ENCODE data around the gene KANK2. TPM values are rescaled to one million over a fixed set of nuclear protein-coding genes. Genes with fewer than 3 reads are reported as not detected.

Gene KANK2
- total and polyA plus RNA-seq, 10 of the 15 experiments (the other 5 are each of a cell fraction or from before 2014, with no cell fraction given): 4.9 to 33.0 (median 21.0) TPM

DNA sequence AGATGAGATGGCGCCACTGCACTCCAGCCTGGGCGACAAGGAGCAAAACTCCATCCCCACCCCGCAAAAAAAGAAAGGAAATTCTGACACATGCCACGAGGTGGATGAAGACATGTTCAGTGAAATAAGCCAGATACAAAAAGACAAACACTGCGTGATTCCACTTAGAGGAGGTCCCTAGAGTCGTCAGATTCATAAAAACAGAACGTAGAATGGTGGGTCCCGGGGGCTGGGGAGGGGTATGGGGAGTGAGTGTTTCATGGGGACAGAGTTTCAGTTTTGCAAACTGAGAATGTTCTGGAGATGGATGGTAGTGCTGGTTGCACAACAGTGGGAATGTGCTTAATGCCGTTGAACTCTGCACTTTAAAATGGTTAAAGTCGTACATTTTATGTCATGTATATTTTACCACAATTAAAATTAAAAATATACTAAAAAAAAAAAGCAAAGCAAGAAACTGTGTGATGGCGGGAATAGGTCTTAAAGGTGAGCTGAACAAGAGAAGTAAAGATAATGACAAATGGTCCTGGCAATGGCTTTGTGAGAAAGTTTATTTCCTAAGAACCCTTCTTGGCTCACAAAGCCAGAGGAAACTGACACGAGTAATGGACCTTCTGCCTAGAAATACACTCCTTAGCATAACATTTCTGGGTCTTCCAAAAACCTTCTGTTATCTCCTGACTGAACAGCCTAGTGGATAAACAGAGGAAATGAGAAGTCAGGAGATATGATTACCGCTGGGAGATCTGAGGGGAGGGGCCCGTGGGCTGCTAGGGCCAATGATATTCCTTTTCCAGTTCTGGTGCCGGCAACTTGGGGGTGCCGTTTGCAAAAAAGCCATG lies 37.5 kb downstream of the KANK2 start:
- H3K4me1 ChIP-seq (ENCODE audit: control insufficient read depth, insufficient read depth, low read length): no peaks in the 10 kb centered on the region; the same call in 1 of the 2 replicates
- no peaks in the 10 kb centered on the region for H3K36me3 ChIP-seq (ENCODE audit: control insufficient read depth in 2 of 2, insufficient read depth in 2 of 2, low read length in 1 of 2)
- DNase-seq (ENCODE audit: low read depth, low spot score) (no peak), FAIRE-seq (no peak), ATAC-seq (no peak)
- WGBS (ENCODE audit: insufficient coverage, insufficient replicate concordance, low lambda C conversion rate, missing lambda C conversion rate): 54% methylated on average over 16 of the region's 16 CpGs
- ChIA-PET SMC1A (ENCODE audit: uncharacterized antibody, unreplicated experiment) (no interaction called here), POLR2A (no interaction called here), RAD21 (ENCODE audit: unreplicated experiment) (no interaction called here), CTCF (no interaction called here)
- intact Hi-C loops (cut with micrococcal nuclease; ENCODE audit: unreplicated experiment): no loop called here
- H2AFZ ChIP-seq (ENCODE audit: control insufficient read depth, low read depth, low read length): no peak overlapping the region
- no peak overlapping the region for H3K27ac ChIP-seq (ENCODE audit: control insufficient read depth, insufficient read depth)
- TF ChIP-seq RFX5 (IDR thresholded peaks at IDR 0.05; ENCODE audit: low read depth, low read length) (no peak), FOXM1 (IDR thresholded peaks at IDR 0.05; ENCODE audit: low read depth, low read length) (no peak), ZBED1 (IDR thresholded peaks at IDR 0.05; ENCODE audit: borderline replicate concordance) (no peak), RB1 (IDR thresholded peaks at IDR 0.05; ENCODE audit: borderline replicate concordance) (no peak), CEBPB (IDR thresholded peaks at IDR 0.05; ENCODE audit: borderline replicate concordance in 1 of 2, low read depth in 2 of 2, low read length in 2 of 2) (no peak), RUNX3 (IDR thresholded peaks at IDR 0.05; ENCODE audit: low read length) (no peak), TARDBP (IDR thresholded peaks at IDR 0.05; ENCODE audit: borderline replicate concordance) (no peak), ESRRA (IDR thresholded peaks at IDR 0.05; ENCODE audit: low read length) (no peak), NFYB (IDR thresholded peaks at IDR 0.05; ENCODE audit: insufficient read depth, low read depth, low read length) (no peak), MYB (IDR thresholded peaks at IDR 0.05; ENCODE audit: borderline replicate concordance, low read depth, low read length) (no peak), BMI1 (IDR thresholded peaks at IDR 0.05; ENCODE audit: borderline replicate concordance) (no peak), EED (IDR thresholded peaks at IDR 0.05; ENCODE audit: low read depth) (no peak), RCOR1 (conservative IDR thresholded peaks at IDR 0.05; ENCODE audit: low read depth, low read length) (no peak), ETV6 (conservative IDR thresholded peaks at IDR 0.05 in 1 of 2, IDR thresholded peaks at IDR 0.05 in 1 of 2; ENCODE audit: borderline replicate concordance in 1 of 2, low read depth in 1 of 2) (no peak)
- TF ChIP-seq, protein P1, sequence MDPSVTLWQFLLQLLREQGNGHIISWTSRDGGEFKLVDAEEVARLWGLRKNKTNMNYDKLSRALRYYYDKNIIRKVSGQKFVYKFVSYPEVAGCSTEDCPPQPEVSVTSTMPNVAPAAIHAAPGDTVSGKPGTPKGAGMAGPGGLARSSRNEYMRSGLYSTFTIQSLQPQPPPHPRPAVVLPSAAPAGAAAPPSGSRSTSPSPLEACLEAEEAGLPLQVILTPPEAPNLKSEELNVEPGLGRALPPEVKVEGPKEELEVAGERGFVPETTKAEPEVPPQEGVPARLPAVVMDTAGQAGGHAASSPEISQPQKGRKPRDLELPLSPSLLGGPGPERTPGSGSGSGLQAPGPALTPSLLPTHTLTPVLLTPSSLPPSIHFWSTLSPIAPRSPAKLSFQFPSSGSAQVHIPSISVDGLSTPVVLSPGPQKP (IDR thresholded peaks at IDR 0.05; ENCODE audit: low read depth, low read length): no peak
- TF ChIP-seq, protein P2, sequence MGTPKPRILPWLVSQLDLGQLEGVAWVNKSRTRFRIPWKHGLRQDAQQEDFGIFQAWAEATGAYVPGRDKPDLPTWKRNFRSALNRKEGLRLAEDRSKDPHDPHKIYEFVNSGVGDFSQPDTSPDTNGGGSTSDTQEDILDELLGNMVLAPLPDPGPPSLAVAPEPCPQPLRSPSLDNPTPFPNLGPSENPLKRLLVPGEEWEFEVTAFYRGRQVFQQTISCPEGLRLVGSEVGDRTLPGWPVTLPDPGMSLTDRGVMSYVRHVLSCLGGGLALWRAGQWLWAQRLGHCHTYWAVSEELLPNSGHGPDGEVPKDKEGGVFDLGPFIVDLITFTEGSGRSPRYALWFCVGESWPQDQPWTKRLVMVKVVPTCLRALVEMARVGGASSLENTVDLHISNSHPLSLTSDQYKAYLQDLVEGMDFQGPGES (IDR thresholded peaks at IDR 0.05): no peak
- no peaks in the 10 kb centered on the region; the same call in 2 of the 3 replicates for H3K9me3 ChIP-seq (replicated peaks; ENCODE audit: control insufficient read depth, insufficient read depth, low read length)
- H3K9ac ChIP-seq (ENCODE audit: control insufficient read depth, insufficient read depth, low read length): no peak overlapping the region
- peaks cover 8% of the 10 kb centered on the region for H3K79me2 ChIP-seq (ENCODE audit: control insufficient read depth, insufficient read depth, low read length)
- H3K4me3 ChIP-seq: no peak overlapping the region
- BruUV-seq (replicated peaks): no TSS peak
- in situ Hi-C loops (cut with MboI): no loop called here
- H3K27me3 ChIP-seq (replicated peaks in 1 of 2; ENCODE audit: control insufficient read depth in 2 of 2, insufficient read depth in 2 of 2, low read length in 1 of 2): no peaks in the 10 kb centered on the region
- no peak overlapping the region for H3K4me2 ChIP-seq (ENCODE audit: control insufficient read depth, insufficient read depth)
- no peaks in the 10 kb centered on the region for H4K20me1 ChIP-seq (ENCODE audit: control insufficient read depth, insufficient read depth)

All from GM12878 (cell line).